GM19025 (cell line): ENCODE data around the gene ADAMTSL1.

ENCODE experiments used
- ATAC-seq: cut with Tn5 transposase; IDR thresholded peaks from one replicate; pipeline ENCODE4 v1.9.1; 2021; ENCODE audit warnings: mild to moderate bottlenecking, low read depth, moderate library complexity; ENCODE audit not compliant: unreplicated experiment

ADAMTSL1 gene, protein sequence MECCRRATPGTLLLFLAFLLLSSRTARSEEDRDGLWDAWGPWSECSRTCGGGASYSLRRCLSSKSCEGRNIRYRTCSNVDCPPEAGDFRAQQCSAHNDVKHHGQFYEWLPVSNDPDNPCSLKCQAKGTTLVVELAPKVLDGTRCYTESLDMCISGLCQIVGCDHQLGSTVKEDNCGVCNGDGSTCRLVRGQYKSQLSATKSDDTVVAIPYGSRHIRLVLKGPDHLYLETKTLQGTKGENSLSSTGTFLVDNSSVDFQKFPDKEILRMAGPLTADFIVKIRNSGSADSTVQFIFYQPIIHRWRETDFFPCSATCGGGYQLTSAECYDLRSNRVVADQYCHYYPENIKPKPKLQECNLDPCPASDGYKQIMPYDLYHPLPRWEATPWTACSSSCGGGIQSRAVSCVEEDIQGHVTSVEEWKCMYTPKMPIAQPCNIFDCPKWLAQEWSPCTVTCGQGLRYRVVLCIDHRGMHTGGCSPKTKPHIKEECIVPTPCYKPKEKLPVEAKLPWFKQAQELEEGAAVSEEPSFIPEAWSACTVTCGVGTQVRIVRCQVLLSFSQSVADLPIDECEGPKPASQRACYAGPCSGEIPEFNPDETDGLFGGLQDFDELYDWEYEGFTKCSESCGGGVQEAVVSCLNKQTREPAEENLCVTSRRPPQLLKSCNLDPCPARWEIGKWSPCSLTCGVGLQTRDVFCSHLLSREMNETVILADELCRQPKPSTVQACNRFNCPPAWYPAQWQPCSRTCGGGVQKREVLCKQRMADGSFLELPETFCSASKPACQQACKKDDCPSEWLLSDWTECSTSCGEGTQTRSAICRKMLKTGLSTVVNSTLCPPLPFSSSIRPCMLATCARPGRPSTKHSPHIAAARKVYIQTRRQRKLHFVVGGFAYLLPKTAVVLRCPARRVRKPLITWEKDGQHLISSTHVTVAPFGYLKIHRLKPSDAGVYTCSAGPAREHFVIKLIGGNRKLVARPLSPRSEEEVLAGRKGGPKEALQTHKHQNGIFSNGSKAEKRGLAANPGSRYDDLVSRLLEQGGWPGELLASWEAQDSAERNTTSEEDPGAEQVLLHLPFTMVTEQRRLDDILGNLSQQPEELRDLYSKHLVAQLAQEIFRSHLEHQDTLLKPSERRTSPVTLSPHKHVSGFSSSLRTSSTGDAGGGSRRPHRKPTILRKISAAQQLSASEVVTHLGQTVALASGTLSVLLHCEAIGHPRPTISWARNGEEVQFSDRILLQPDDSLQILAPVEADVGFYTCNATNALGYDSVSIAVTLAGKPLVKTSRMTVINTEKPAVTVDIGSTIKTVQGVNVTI (N-terminal part only)

GRCh38 chr9:18473652-18474279 lies at the start of gene ADAMTSL1:
ADAMTSL1 (plus strand) TSS chr9:18474153; CDS start chr9:18474233, 80 bp downstream.
- no peak for ATAC-seq

DNA sequence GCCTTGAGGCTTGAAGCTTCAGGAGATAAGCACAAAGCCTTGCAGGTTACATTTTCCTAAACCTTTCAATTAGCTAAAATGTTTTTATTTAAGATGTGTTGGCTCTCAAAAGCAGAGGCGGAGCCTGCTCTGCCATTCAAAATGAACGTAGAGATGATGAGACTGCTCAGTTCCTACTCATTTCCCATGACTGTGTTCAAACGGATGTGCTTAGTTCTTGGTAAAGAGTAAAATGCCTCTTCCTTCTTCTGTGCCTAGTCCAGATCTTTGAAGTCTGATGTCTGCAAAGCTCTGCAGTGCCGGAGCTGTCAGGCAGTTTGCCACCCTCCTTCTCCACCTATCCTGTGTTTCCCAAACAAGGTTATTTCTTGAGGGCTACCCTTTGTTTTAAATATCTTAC lies 46.3 kb upstream of the ADAMTSL1 start:
- no peak for ATAC-seq

DNA sequence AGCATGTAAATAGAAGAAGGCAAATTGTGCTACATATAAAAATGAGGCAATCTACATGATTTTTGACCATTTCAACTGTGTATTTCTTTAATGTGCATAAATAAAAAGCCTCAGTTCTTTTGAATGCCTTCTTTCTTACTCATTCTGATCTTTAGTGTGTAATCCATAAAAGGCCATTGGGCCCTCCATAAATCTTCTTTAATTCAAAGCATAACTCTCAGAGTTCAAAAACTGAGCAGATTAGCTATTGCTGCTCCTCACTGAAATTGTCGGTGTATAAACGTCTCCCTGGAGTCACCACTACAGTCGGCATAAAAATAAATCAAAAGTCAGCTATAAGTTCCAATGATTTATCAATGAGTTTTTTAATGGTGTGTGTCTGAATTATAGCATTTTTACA lies 45.3 kb upstream of the ADAMTSL1 start:
- ATAC-seq: no peak

GRCh38 chr9:18429070-18429469 lies 44.9 kb upstream of the ADAMTSL1 start:
- no peak for ATAC-seq

DNA sequence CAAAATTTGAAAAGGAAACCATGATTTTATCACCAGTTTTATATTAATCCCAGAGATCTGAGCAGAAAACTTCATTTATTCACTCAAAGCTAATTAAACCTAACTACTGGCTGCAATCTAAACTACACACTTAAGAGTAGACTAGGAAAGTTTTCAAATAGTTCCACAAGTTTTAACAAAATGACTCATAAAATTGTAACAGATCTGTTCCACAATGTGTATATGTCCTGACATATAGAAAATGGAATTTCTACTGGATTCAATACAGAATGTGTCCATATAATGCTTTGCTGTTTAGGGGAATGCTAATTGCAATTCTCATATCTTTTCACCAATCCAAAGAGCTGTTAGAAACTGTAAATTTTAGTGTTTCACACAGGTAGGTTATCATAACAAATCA lies 40.3 kb upstream of the ADAMTSL1 start:
- no peak for ATAC-seq

GRCh38 chr9:18437315-18438201 lies 36.4 kb upstream of the ADAMTSL1 start:
- ATAC-seq: no peak

GRCh38 chr9:18438300-18438925 lies 35.5 kb upstream of the ADAMTSL1 start:
- no peak for ATAC-seq

GRCh38 chr9:18438951-18439350 lies 35.0 kb upstream of the ADAMTSL1 start:
- no peak for ATAC-seq

DNA sequence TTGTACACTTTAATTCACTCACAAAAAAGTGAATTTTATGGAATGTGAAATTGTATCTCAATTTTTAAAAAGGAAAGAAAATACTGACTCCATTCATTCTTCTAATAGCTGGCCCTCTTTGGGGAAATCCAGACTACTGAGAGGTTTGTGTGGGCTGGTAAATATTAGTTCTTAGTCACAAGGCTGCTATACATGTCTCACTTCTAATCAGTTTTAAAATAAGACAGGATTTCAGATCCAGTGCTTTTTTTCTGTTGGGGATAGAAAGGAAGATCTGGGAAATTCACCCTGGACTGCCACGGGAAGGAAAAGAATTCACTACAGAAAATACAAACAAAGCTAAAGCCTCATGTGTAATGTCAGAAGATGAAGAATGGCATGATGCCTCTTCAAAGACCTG lies 32.7 kb upstream of the ADAMTSL1 start:
- ATAC-seq: no peak

DNA sequence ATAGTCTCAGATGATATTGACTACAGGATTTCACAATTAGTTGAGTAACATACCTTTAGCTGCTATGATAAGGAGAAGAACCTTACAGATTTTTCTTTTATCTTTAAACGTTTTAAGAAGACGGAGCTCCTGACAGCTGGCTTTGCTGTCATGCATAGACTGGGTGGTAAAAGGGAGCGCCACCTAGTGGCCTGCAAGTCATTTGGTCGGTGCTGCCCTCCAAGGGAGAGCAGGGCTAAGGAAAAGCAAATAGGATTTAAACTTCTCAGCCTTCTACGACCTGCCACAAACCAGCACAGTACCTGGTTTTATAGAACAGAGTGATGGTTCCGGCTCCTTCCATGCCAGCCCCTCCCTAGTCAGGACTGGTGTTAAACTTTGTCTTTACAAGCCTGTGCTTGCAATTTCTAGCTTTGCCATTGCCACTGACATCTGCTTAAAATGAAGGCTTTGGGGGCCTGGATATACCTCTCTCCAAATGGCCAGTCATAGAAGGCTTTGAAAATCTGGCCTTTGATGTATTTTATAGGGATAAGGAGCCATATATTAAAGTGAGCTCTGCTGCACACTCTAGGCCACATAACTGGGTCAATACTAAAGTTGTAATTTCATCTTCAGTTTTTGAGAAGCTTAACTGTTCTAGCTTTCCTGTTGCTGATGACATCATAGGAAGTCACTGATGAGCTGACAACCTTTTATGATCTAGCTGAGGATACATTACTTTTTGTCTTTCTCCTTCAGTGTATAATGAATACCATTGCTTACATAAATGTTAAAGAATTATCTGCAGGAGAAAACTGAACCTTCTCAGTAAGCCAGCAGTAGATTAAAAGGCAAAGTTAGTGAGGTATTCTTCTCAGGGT lies 31.1 kb upstream of the ADAMTSL1 start:
- peak; percentile 89 for ATAC-seq

- no peak for ATAC-seq
Observed at GRCh38 chr9:18447131-18447530, 26.8 kb upstream of the ADAMTSL1 start.

GRCh38 chr9:18447541-18447940 lies 26.4 kb upstream of the ADAMTSL1 start:
- no peak for ATAC-seq

DNA sequence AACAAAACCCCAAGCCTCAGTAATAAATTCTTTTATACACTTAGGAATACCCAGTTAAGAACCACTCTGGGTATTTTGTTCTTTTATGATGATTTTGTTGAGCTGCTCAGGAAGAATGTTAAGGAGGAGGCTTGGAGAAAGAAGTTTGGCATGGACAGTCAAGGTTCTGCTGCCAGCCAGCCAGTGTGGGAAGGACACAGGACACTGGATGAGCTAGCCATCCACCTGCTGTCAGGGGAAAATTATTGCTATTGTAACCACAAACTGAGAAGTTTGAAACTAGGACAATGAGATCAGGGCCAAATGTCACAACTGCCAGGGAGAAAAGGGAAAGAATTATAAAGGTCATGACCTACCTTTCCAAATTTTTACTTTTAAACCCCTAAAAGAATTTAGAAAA lies 25.9 kb upstream of the ADAMTSL1 start:
- ATAC-seq: no peak

GRCh38 chr9:18451406-18451805 lies 22.5 kb upstream of the ADAMTSL1 start:
- ATAC-seq: no peak

- no peak for ATAC-seq
Observed at GRCh38 chr9:18452276-18452675, 21.7 kb upstream of the ADAMTSL1 start.

DNA sequence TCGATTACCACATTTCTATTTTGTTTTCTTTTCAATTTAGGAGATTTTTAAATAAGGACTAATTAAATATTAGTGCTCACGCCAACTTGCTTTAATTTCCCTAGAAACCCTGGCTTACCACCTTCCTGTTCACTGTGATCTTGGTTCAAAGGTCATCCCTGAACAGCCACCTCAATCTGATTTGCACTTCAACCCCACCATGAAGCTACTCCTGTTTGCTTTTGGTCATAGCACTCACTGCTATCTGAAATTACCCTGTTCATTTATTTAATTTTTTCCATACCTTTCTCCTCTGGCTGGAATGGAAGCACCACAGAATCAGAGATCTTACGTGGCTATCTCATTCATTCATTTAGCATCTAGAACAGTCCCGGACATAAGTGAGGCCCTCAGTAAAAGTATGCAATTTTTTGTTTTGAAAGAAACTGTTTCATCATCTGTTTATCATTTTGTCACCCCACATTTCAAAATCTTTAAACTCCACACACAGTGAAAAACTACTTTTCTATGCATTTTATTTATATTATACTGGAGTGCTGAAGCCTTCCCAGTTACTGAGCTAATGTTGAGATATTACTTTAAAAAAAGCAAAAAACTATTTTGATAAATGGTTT lies 17.2 kb upstream of the ADAMTSL1 start:
- ATAC-seq: no peak

- ATAC-seq: no peak
Observed at GRCh38 chr9:18457510-18457909, 16.4 kb upstream of the ADAMTSL1 start.
